ENCODE measurements around the gene INTS6.

- TF ChIP-seq, protein P1, sequence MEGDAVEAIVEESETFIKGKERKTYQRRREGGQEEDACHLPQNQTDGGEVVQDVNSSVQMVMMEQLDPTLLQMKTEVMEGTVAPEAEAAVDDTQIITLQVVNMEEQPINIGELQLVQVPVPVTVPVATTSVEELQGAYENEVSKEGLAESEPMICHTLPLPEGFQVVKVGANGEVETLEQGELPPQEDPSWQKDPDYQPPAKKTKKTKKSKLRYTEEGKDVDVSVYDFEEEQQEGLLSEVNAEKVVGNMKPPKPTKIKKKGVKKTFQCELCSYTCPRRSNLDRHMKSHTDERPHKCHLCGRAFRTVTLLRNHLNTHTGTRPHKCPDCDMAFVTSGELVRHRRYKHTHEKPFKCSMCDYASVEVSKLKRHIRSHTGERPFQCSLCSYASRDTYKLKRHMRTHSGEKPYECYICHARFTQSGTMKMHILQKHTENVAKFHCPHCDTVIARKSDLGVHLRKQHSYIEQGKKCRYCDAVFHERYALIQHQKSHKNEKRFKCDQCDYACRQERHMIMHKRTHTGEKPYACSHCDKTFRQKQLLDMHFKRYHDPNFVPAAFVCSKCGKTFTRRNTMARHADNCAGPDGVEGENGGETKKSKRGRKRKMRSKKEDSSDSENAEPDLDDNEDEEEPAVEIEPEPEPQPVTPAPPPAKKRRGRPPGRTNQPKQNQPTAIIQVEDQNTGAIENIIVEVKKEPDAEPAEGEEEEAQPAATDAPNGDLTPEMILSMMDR (conservative IDR thresholded peaks at IDR 0.05; ENCODE audit: low read depth, low read length) = no peak
- TF ChIP-seq EZH2 (IDR thresholded peaks at IDR 0.05; ENCODE audit: low read length, unreplicated experiment) (no peak), EZH2phosphoT487 (IDR thresholded peaks at IDR 0.05; ENCODE audit: borderline replicate concordance, low read length) (no peak)
Measured at GRCh38 chr13:51469790-51470189, 17.0 kb upstream of the INTS6 start.

All from PC-3 (cell line).